GM06990 (cell line): Measurements from ENCODE around the gene OR4C3.
"Not testable (repeated sequence)": the region's sequence is repeated elsewhere in the genome, so short reads cannot be mapped to it uniquely, and the experiment has no call there.

Experiments used
- DNase-seq: peaks from one replicate; pipeline ENCODE4 v3.0.0-alpha.2; 2011; ENCODE audit not compliant: insufficient read length; ENCODE audit errors: extremely low read depth
- H3K27me3 ChIP-seq: replicated peaks from 2 replicates; pipeline ENCODE4 v1.6.0; 2011; ENCODE audit warnings: low read length; ENCODE audit not compliant: control insufficient read depth, insufficient read depth
- H3K36me3 ChIP-seq: 2 replicates; pipeline ENCODE4 v1.5.1; 2011; ENCODE audit warnings: low read length; ENCODE audit not compliant: control insufficient read depth, insufficient read depth
- H3K4me3 ChIP-seq: replicated peaks from 2 replicates; pipeline ENCODE4 v1.5.1; 2011; ENCODE audit warnings: low read depth, mild to moderate bottlenecking, control low read depth, low read length
- TF ChIP-seq, protein P1 (sequence below): IDR thresholded peaks from 2 replicates; pipeline ENCODE4 v1.5.1; 2011; ENCODE audit warnings: low read length, control low read depth, mild to moderate bottlenecking, inconsistent platforms; ENCODE audit not compliant: insufficient read depth, poor library complexity, severe bottlenecking

OR4C3 gene

DNA sequence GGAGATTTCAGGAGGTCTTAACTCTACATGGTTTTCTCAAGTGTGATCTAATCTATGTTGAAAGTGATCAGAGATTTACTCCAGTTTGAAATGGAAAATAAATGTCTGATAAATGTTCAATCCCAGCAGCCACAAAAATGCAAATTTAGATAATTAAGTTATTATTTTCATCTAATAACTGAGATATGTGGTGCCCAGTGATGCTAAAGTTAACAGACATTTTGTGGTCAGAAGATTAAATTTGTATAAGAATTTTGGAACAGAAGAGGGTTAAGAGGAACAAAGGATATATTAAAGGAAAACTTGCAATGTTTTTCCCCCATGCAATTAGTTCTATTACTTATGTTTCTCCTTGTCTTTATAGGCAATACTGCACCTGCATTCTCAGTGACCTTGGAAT, at the start of gene OR4C3:
TSS of gene OR4C3 (plus strand) at position 301 of the 400 bp plus-strand sequence. CDS start 102 bp downstream, outside the sequence.
- not testable (repeated sequence) for H3K36me3 ChIP-seq, H3K4me3 ChIP-seq, H3K27me3 ChIP-seq, DNase-seq

DNA sequence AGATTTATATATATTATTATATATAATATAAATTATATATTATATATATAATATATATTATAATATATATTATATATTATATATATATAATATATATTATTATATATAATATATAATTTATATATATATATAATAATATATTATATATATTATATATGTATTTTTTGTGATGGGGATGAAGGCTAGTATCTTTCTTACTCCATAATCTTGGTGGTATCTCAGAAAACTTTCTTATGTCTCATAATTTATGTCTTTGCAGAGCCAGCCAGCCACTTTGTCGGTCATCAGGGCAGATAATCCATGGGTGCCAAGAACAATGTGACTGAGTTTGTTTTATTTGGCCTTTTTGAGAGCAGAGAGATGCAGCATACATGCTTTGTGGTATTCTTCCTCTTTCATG, 18.8 kb upstream of the OR4C3 start, which contains the start of gene OR4S1:
TSS of gene OR4S1 (plus strand) at position 301 of the 400 bp plus-strand sequence. CDS start at position 301, 0 bp downstream.
- H3K36me3 ChIP-seq = no peaks in the 10 kb centered on the region
- no peak for DNase-seq
- no peaks in the 10 kb centered on the region for H3K27me3 ChIP-seq
- H3K4me3 ChIP-seq = no peak within 1 kb of the TSS
- TF ChIP-seq, protein P1, sequence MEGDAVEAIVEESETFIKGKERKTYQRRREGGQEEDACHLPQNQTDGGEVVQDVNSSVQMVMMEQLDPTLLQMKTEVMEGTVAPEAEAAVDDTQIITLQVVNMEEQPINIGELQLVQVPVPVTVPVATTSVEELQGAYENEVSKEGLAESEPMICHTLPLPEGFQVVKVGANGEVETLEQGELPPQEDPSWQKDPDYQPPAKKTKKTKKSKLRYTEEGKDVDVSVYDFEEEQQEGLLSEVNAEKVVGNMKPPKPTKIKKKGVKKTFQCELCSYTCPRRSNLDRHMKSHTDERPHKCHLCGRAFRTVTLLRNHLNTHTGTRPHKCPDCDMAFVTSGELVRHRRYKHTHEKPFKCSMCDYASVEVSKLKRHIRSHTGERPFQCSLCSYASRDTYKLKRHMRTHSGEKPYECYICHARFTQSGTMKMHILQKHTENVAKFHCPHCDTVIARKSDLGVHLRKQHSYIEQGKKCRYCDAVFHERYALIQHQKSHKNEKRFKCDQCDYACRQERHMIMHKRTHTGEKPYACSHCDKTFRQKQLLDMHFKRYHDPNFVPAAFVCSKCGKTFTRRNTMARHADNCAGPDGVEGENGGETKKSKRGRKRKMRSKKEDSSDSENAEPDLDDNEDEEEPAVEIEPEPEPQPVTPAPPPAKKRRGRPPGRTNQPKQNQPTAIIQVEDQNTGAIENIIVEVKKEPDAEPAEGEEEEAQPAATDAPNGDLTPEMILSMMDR = no peak

DNA sequence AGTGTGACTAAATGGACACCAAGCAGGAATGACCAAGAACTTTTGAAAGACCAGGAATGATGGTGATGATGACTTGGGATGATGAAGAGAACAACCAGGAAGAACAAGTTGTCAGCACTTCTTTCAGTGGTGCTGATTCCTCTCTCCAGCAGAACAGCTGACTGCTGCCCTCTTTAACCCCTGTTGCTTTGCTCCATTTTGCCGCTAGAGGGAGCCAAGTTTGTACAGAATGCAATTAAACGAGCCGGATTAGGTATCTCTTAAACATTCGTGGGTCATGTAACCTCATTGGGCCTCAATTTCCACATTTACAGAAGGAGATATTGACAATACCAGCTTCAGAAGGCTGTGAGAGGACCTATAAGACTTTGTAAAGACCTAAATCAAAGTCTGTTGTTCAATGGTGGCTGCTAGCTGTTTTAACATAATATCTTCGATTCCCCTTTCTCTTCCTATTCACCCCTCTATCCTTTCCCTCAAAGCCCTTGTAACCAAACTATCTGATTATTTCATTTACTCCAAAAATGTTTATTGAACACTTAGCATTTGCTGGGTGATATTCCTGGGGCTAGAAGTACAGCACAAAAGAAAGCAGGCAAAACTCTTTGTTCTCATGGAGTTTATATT, 16.8 kb upstream of the OR4C3 start:
- Histone ChIP-seq H3K4me3 (no peak overlapping the region), H3K27me3 (no peaks in the 10 kb centered on the region), H3K36me3 (no peaks in the 10 kb centered on the region)
- TF ChIP-seq, protein P1 = peak; percentile 87
- no peak for DNase-seq

DNA sequence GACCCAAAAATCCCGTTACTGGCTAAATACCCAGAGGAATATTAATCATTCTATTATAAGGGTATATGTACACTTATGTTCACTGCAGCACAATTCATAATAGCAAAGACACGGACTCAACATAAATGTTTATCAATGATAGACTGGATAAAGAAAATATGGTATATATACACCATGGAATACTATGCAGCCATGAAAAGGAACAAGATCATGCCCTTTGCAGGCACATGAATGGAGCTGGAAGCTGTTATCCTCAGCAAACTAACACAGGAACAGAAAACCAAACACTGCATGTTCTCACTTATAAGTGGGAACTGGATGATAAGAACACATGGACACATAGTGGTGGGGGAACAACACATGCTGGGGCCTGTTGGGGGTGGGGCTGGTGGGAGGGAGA, 11.1 kb upstream of the OR4C3 start:
- H3K4me3 ChIP-seq, H3K36me3 ChIP-seq, H3K27me3 ChIP-seq, DNase-seq: not testable (repeated sequence)

DNA sequence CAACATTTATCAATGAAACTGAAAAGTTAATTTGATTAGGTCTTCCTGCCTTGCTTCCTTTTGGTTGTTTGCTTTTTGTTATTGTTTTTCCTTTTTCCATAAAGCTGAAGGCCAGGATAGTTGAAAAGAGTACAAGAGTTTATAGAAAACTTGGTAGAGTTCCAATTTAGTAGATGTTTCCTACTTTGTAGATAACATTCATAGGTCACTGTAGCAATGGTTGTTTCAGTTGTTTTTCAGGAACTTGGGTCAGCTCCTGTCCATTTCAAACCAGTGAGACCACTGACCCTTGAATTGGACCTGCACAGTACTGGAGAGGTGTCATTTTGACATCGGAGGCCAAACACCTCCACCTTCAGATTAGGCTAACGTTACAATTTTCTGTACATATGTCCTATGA, 4.9 kb upstream of the OR4C3 start:
- H3K27me3 ChIP-seq, H3K36me3 ChIP-seq, H3K4me3 ChIP-seq, DNase-seq: not testable (repeated sequence)

DNA sequence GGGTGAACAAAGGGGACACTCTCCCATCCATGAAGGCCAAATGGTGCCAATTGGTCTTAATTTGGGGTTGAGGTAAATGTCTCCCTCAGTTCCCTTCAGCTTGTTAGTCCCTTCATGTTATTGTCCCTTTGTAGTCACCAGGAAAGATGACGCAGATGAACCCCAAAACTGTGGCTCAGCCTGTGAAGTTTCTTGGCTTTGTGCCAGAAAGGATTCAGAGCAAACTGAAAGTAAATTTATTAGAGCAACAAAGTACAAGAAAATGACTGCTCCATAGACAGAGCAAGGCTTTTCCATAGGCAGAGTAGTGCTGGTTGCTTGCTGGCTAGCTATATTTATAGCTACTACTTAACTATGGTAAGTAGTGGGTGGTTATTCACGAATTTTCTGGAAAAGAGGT, 16.7 kb downstream of the OR4C3 start:
- no peaks in the 10 kb centered on the region for H3K36me3 ChIP-seq
- no peak for DNase-seq
- TF ChIP-seq, protein P1 = no peak
- H3K4me3 ChIP-seq = no peak overlapping the region
- no peaks in the 10 kb centered on the region for H3K27me3 ChIP-seq

DNA sequence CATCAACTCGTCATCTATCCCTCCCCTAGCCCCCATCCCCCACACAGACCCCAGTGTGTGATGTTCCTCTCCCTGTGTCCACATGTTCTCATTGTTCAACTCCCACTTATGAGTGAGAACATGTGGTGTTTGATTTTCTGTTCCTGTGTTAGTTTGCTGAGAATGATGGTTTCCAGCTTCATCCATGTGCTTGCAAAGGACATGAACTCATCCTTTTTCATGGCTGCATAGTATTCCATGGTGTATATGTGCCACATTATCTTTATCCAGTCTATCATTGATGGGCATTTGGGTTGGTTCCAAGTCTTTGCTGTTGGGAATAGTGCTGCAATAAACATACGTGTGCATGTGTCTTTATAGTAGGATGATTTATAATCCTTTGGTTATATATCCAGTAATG, 17.8 kb downstream of the OR4C3 start:
- H3K36me3 ChIP-seq, DNase-seq, H3K27me3 ChIP-seq, H3K4me3 ChIP-seq: not testable (repeated sequence)

DNA sequence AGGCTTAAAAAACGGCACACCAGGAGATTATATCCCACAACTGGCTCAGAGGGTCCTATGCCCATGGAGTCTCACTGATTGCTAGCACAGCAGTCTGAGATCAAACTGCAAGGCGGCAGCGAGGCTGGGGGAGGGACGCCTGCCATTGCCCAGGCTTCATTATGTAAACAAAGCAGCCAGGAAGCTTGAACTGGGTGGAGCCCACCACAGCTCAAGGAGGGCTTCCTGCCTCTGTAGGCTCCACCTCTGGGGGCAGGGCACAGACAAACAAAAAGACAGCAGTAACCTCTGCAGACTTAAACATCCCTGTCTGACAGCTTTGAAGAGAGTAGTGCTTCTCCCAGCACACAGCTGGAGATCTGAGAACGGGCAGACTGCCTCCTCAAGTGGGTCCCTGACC, 21.6 kb downstream of the OR4C3 start:
- H3K4me3 ChIP-seq, DNase-seq, H3K27me3 ChIP-seq, H3K36me3 ChIP-seq: not testable (repeated sequence)
